Suprapubic skin (tissue), 4 donors: ENCODE data around the gene PEX13.

ENCODE experiments used
- CTCF ChIP-seq, 2 donors: fragments of 200-600 bp in 1 of 2; fragments of 450-650 bp in 1 of 2; sonication (generic) in 1 of 2; IDR thresholded peaks; one replicate each; pipeline ENCODE4 v1.5.1; 2016 to 2019; ENCODE audit warnings: antibody characterized with exemption in 2 of 2, mild to moderate bottlenecking in 1 of 2, moderate library complexity in 1 of 2
- EP300 ChIP-seq: sonication (generic); formaldehyde crosslinking; IDR thresholded peaks from one replicate; pipeline ENCODE4 v1.6.1; 2017; ENCODE audit warnings: antibody characterized with exemption
- POLR2AphosphoS5 ChIP-seq, 3 donors: sonication (generic); formaldehyde crosslinking; IDR thresholded peaks; one replicate each; pipeline ENCODE4 v1.6.1; 2017; ENCODE audit warnings: antibody characterized with exemption in 3 of 3

GRCh38 chr2:60973705-60974104 is 43.8 kb upstream of the PEX13 start:
- TF ChIP-seq CTCF (IDR thresholded peaks at IDR 0.05) (no peak), POLR2AphosphoS5 (IDR thresholded peaks at IDR 0.05) (no peak), EP300 (no peak)
